ENCODE results near the gene CCN6.

DNA sequence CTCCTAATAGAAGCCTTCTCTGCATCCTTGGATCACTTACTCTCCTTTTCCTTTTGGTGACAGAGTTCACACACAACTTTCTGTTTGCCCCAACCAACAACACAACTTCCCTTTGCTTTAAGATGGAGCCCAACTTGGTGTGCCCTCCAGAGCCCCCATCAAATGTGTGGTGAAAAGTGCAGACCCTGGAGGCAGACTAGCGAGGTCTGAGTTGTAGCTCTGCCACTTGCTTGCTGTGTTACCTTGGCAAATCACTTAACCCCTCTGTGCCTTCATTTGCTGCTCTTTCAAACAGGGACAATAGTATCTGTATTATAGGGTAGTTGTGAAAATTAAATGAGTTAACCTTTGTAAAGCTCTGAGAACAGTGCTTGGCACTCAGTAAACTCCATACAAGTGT lies 34.3 kb upstream of the CCN6 start:
- TF ChIP-seq, protein P1, sequence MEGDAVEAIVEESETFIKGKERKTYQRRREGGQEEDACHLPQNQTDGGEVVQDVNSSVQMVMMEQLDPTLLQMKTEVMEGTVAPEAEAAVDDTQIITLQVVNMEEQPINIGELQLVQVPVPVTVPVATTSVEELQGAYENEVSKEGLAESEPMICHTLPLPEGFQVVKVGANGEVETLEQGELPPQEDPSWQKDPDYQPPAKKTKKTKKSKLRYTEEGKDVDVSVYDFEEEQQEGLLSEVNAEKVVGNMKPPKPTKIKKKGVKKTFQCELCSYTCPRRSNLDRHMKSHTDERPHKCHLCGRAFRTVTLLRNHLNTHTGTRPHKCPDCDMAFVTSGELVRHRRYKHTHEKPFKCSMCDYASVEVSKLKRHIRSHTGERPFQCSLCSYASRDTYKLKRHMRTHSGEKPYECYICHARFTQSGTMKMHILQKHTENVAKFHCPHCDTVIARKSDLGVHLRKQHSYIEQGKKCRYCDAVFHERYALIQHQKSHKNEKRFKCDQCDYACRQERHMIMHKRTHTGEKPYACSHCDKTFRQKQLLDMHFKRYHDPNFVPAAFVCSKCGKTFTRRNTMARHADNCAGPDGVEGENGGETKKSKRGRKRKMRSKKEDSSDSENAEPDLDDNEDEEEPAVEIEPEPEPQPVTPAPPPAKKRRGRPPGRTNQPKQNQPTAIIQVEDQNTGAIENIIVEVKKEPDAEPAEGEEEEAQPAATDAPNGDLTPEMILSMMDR (IDR thresholded peaks at IDR 0.05): no peak
- no peak for TF ChIP-seq POLR2A (IDR thresholded peaks at IDR 0.05)
